PC-3 (cell line): ENCODE measurements around the gene RPL12.

Source experiments
- CTCF ChIP-seq: fragments of 300-600 bp; sonication (generic); conservative IDR thresholded peaks from 2 replicates; pipeline ENCODE4 v1.5.1; 2017; ENCODE audit warnings: antibody characterized with exemption, low read depth, mild to moderate bottlenecking, low read length
- EZH2 ChIP-seq: fragments of 300-600 bp; sonication (generic); IDR thresholded peaks from one replicate; pipeline ENCODE4 v1.6.1; 2017; ENCODE audit warnings: antibody characterized with exemption, mild to moderate bottlenecking, low read length; ENCODE audit not compliant: unreplicated experiment
- EZH2phosphoT487 ChIP-seq: fragments of 300-600 bp; sonication (generic); IDR thresholded peaks from 2 replicates; pipeline ENCODE4 v1.6.1; 2018; ENCODE audit warnings: mild to moderate bottlenecking, antibody characterized with exemption, low read length, borderline replicate concordance

GRCh38 chr9:127498298-127498697 lies 47.1 kb upstream of the RPL12 start:
- TF ChIP-seq CTCF, result no peak
- no peak for TF ChIP-seq EZH2
- TF ChIP-seq EZH2phosphoT487, result no peak
